Measurements from ENCODE around the gene SPANXC. TPM values are rescaled to one million over a fixed set of nuclear protein-coding genes. Genes with fewer than 3 reads are reported as not detected.

SPANXC gene
- total and polyA plus RNA-seq, 2 of the 4 experiments (the other 2 are of a cell fraction) = not detected

DNA sequence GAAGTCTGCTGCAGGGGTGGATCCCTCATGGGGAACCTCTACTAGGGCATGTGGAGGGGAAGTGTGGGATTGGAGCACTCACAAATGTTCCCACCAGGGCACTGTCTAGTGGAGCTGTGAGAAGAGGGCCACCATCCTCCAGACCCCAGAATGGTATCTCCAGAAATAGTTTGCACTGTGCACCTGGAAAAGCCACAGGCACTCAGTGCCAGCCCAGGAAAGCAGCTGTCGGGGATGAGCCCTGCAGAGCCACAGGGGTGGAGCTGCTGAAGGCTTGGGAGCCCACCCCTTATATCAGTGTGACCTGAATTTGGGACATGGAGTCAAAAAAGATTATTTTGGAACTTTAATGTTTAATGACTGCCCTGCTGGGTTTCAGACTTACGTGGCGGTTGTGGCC is 40.4 kb downstream of the SPANXC start:
- no peaks in the 10 kb centered on the region for H3K27me3 ChIP-seq (ENCODE audit: control insufficient read depth, insufficient read depth, low read length)
- no peaks in the 10 kb centered on the region for H3K4me1 ChIP-seq (ENCODE audit: control insufficient read depth, insufficient read depth, low read length)
- dilution Hi-C loops (cut with HindIII; ENCODE audit: low sequenced_read_pairs, unreplicated experiment) (no loop called here), intact Hi-C loops (cut with micrococcal nuclease) (no loop called here), in situ Hi-C loops (cut with MboI; ENCODE audit: low sequenced_read_pairs) (no loop called here)
- ATAC-seq (ENCODE audit: low read depth) = no peak
- no peak overlapping the region for H2AK9ac ChIP-seq (replicated peaks; ENCODE audit: low read depth, low read length, poor library complexity)
- no peak overlapping the region for H3K23ac ChIP-seq (ENCODE audit: low read depth, low read length)
- H3K4me3 ChIP-seq (ENCODE audit: insufficient read depth, low read depth, low read length) = no peak overlapping the region
- no peak overlapping the region for H3K4me2 ChIP-seq (ENCODE audit: low read depth, low read length)
- no peak overlapping the region for H2AK5ac ChIP-seq (ENCODE audit: low read depth, low read length)
- BruUV-seq (replicated peaks) = no TSS peak
- no peak for DNase-seq
- H2BK15ac ChIP-seq (ENCODE audit: low read depth, low read length) = no peak overlapping the region
- no peak overlapping the region for H3K9ac ChIP-seq (ENCODE audit: low read depth, low read length)
- H3K56ac ChIP-seq (ENCODE audit: extremely low read depth, insufficient read depth, low read length) = no peak overlapping the region
- no peak overlapping the region for H4K5ac ChIP-seq (ENCODE audit: low read depth, low read length)
- no peak overlapping the region for H3K4ac ChIP-seq (ENCODE audit: low read depth, low read length)
- H3K36me3 ChIP-seq (ENCODE audit: control insufficient read depth, insufficient read depth, low read length) = no peaks in the 10 kb centered on the region
- no peak overlapping the region for H4K8ac ChIP-seq (ENCODE audit: low read depth in 2 of 2, low read length in 2 of 2)
- no peak overlapping the region for H3K14ac ChIP-seq (replicated peaks; ENCODE audit: low read depth, low read length)
- no peaks in the 10 kb centered on the region for H3K79me1 ChIP-seq (ENCODE audit: low read depth in 1 of 2, low read length in 2 of 2)
- H2BK5ac ChIP-seq (ENCODE audit: low read depth, low read length, poor library complexity, severe bottlenecking) = no peak overlapping the region
- no peak overlapping the region for H2BK120ac ChIP-seq (ENCODE audit: low read depth, low read length)
- no peaks in the 10 kb centered on the region for H3K9me1 ChIP-seq (ENCODE audit: insufficient read depth, low read length)
- no peak overlapping the region for H2BK20ac ChIP-seq (ENCODE audit: low read depth, low read length)
- no peak overlapping the region for H4K91ac ChIP-seq (ENCODE audit: insufficient read depth, low read depth, low read length)
- no CpG with 5 or more reads among the region's 3 CpGs for WGBS, 2 experiments (ENCODE audit: extremely low coverage in 2 of 2, insufficient read length in 1 of 2)
- ChIA-PET CTCF (no interaction called here), POLR2A (ENCODE audit: unreplicated experiment) (no interaction called here)
- H2AFZ ChIP-seq (replicated peaks; ENCODE audit: low read length, poor library complexity) = no peak overlapping the region
- no peak for TF ChIP-seq RAD21 (IDR thresholded peaks at IDR 0.05; ENCODE audit: low read length)
- TF ChIP-seq RFX5 (IDR thresholded peaks at IDR 0.05; ENCODE audit: low read depth, low read length) = no peak
- TF ChIP-seq NFE2L2 (IDR thresholded peaks at IDR 0.05; ENCODE audit: low read depth, low read length) = no peak
- TF ChIP-seq MAFK (IDR thresholded peaks at IDR 0.05; ENCODE audit: low read depth, low read length) = no peak
- TF ChIP-seq CHD1 (IDR thresholded peaks at IDR 0.05; ENCODE audit: low read depth, low read length) = no peak
- TF ChIP-seq MAZ (IDR thresholded peaks at IDR 0.05; ENCODE audit: borderline replicate concordance, low read depth, low read length) = no peak
- no peak for TF ChIP-seq FOS (IDR thresholded peaks at IDR 0.05; ENCODE audit: low read depth, low read length)
- no peak for TF ChIP-seq MXI1 (IDR thresholded peaks at IDR 0.05; ENCODE audit: borderline replicate concordance, low read depth, low read length)
- TF ChIP-seq, protein P1, sequence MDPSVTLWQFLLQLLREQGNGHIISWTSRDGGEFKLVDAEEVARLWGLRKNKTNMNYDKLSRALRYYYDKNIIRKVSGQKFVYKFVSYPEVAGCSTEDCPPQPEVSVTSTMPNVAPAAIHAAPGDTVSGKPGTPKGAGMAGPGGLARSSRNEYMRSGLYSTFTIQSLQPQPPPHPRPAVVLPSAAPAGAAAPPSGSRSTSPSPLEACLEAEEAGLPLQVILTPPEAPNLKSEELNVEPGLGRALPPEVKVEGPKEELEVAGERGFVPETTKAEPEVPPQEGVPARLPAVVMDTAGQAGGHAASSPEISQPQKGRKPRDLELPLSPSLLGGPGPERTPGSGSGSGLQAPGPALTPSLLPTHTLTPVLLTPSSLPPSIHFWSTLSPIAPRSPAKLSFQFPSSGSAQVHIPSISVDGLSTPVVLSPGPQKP (IDR thresholded peaks at IDR 0.05; ENCODE audit: borderline replicate concordance, low read depth, low read length) = no peak
- TF ChIP-seq RCOR1 (IDR thresholded peaks at IDR 0.05; ENCODE audit: insufficient replicate concordance, low read length) = no peak
- TF ChIP-seq BHLHE40 (IDR thresholded peaks at IDR 0.05; ENCODE audit: low read depth, low read length) = no peak
- TF ChIP-seq, protein P2, sequence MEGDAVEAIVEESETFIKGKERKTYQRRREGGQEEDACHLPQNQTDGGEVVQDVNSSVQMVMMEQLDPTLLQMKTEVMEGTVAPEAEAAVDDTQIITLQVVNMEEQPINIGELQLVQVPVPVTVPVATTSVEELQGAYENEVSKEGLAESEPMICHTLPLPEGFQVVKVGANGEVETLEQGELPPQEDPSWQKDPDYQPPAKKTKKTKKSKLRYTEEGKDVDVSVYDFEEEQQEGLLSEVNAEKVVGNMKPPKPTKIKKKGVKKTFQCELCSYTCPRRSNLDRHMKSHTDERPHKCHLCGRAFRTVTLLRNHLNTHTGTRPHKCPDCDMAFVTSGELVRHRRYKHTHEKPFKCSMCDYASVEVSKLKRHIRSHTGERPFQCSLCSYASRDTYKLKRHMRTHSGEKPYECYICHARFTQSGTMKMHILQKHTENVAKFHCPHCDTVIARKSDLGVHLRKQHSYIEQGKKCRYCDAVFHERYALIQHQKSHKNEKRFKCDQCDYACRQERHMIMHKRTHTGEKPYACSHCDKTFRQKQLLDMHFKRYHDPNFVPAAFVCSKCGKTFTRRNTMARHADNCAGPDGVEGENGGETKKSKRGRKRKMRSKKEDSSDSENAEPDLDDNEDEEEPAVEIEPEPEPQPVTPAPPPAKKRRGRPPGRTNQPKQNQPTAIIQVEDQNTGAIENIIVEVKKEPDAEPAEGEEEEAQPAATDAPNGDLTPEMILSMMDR (conservative IDR thresholded peaks at IDR 0.05; ENCODE audit: low read depth, low read length) = no peak
- TF ChIP-seq POLR2A (IDR thresholded peaks at IDR 0.05; ENCODE audit: low read depth, low read length) = no peak
- TF ChIP-seq SMC3 (IDR thresholded peaks at IDR 0.05; ENCODE audit: low read depth, low read length) = no peak
- TF ChIP-seq, protein P3, sequence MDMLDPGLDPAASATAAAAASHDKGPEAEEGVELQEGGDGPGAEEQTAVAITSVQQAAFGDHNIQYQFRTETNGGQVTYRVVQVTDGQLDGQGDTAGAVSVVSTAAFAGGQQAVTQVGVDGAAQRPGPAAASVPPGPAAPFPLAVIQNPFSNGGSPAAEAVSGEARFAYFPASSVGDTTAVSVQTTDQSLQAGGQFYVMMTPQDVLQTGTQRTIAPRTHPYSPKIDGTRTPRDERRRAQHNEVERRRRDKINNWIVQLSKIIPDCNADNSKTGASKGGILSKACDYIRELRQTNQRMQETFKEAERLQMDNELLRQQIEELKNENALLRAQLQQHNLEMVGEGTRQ (IDR thresholded peaks at IDR 0.05; ENCODE audit: low read depth, low read length) = no peak
- no peak for TF ChIP-seq CEBPB (IDR thresholded peaks at IDR 0.05; ENCODE audit: low read depth, low read length)
- H4K20me1 ChIP-seq (ENCODE audit: insufficient read depth, low read length) = no peaks in the 10 kb centered on the region
- no peak overlapping the region for H3K27ac ChIP-seq (ENCODE audit: insufficient read depth, low read length)
- 0 out of 2 replicates have a peak, but pooled peaks cover 3% of the 10 kb centered on the region for H3K9me3 ChIP-seq (ENCODE audit: control insufficient read depth, insufficient read depth, low read length)
- H3K18ac ChIP-seq (ENCODE audit: low read depth, low read length) = no peak overlapping the region
